ENCODE data around the gene ZSWIM7. TPM values are rescaled to one million over a fixed set of nuclear protein-coding genes. Genes with fewer than 3 reads are reported as not detected.

The ZSWIM7 gene
- total RNA-seq, 1 experiment from 2014 or later, result 81.6 TPM

DNA sequence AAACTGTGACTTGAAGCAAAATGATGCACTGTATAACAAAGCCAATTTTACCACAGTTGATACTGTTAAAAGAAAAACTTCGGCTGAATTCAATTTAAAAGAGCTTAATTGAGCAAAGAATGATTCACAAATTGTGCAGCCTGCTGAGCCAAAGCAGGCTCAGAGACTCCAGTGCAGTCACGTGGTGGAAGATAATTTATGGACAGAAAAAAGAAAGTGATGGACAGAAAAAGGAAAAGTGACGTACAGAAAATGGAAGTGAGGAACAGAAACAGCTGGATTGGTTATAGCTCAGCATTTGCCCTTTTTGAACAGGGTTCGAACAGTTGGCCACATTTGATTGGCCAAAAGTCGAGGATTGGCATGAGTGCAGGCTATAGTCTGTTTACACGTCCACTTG, 25.7 kb downstream of the ZSWIM7 start:
- H3K27ac ChIP-seq, result no peak overlapping the region
- no peak for DNase-seq
- peaks cover 31% of the 10 kb centered on the region for H3K36me3 ChIP-seq
- H3K9me3 ChIP-seq (replicated peaks), result no peaks in the 10 kb centered on the region
- no peaks in the 10 kb centered on the region for H3K27me3 ChIP-seq
- H3K4me3 ChIP-seq, result no peak overlapping the region
- H3K4me1 ChIP-seq, result no peaks in the 10 kb centered on the region

DNA sequence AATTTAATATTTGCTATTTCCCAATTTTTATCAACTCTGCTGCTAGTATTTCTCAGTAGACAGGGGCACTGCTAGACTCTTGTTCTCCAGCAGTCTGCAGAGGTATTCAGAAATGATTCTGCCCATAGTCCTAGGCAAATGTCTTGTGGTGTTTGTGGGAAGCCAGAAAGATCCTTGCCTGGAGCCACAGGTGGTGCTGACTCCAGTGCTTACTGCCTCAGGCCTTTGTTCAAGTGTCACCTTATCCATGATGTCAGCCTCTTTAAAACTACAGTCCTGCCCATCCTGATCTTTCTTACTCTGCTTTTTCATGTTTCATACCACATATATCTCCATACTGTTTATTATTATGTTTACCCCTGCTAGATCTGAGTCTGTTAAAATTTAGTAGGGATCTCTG, 26.5 kb downstream of the ZSWIM7 start:
- H3K9me3 ChIP-seq (replicated peaks), result no peaks in the 10 kb centered on the region
- H3K27me3 ChIP-seq, result no peaks in the 10 kb centered on the region
- no peak overlapping the region for H3K4me3 ChIP-seq
- H3K4me1 ChIP-seq, result peaks cover under 1% of the 10 kb centered on the region; the same call in 1 of the 2 replicates
- H3K36me3 ChIP-seq, result peaks cover 25% of the 10 kb centered on the region
- no peak overlapping the region for H3K27ac ChIP-seq
- peak in 1 of 2 experiments; percentile 47 for DNase-seq

DNA sequence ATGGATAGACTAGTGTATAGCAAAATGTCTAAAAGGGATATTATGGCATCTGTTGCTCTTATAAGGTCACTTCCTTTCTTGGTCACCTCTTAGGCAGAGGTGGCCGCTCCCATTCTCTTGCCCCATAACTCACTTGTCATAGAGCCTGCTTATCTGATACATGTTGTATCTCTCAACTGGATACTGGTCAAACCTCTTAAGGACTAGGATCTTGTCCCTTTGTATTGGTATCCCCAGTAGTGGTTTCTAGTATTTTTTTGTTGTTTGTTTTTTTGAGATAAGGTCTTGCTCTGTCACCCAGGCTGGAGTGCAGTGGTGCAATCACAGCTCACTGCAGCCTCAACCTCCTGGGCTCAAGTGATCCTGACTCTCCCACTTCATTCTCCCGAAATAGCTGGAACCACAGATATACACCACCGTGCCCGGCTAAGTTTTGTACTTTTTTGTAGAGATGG, 27.0 kb downstream of the ZSWIM7 start:
- peaks cover 5% of the 10 kb centered on the region; the same call in 1 of the 2 replicates for H3K4me1 ChIP-seq
- no peaks in the 10 kb centered on the region for H3K9me3 ChIP-seq (replicated peaks)
- no peak for DNase-seq
- no peak overlapping the region for H3K27ac ChIP-seq
- H3K36me3 ChIP-seq, result peaks cover 20% of the 10 kb centered on the region
- H3K4me3 ChIP-seq, result no peak overlapping the region
- no peaks in the 10 kb centered on the region for H3K27me3 ChIP-seq

DNA sequence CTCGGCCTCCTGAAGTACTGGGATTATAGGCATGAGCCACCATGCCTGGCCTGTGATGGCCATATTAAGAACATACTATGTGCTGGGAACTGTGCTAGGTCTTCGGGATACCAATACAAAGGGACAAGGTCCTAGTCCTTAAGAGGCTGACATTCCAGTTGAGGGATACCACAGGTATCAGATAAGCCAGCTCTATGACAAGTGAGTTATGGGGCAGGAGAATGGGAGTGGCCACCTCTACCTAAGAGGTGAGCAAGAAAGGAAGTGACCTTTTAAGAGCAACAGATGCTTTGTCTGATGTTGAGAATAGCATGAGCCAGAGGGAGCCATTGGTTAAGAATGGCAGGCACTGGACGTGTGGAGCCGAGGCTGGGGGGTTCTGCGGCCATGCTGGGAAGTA, 27.6 kb downstream of the ZSWIM7 start:
- Histone ChIP-seq H3K4me3 (no peak overlapping the region), H3K36me3 (peaks cover 16% of the 10 kb centered on the region), H3K4me1 (peaks cover 12% of the 10 kb centered on the region), H3K9me3 (replicated peaks) (no peaks in the 10 kb centered on the region), H3K27me3 (no peaks in the 10 kb centered on the region), H3K27ac (no peak overlapping the region)
- DNase-seq, result no peak

DNA sequence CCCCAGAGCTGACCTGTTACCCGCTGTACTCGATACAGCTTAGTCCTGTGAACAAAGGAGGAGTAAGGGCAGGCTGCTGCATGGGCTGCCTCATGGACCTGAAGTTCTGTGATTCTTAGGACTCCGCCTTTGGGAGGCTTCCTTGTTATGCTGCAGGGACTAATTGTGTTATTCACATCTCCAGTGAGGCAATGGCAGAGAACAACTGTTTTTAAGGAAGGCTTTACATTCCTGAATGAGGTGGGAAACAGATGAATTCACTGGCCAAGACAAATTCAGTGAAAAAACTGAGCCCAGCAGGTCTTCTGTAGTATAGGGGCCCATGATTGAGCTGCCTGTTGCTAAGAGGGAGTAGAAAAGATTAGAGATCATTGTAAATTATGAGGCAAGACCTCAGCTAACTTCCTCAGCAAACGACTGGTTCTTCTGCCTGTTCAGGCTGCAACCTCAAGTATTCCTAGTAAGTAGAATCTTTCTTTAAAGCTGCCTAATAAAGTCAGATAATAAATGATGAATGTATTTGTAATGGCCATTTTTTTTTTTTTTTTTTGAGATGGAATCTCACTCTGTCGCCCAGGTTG, 28.3 kb downstream of the ZSWIM7 start:
- peaks cover 18% of the 10 kb centered on the region for H3K4me1 ChIP-seq
- DNase-seq, result no peak
- no peak overlapping the region for H3K27ac ChIP-seq
- peaks cover 10% of the 10 kb centered on the region for H3K36me3 ChIP-seq
- no peak overlapping the region for H3K4me3 ChIP-seq
- H3K27me3 ChIP-seq, result no peaks in the 10 kb centered on the region
- H3K9me3 ChIP-seq (replicated peaks), result no peaks in the 10 kb centered on the region

DNA sequence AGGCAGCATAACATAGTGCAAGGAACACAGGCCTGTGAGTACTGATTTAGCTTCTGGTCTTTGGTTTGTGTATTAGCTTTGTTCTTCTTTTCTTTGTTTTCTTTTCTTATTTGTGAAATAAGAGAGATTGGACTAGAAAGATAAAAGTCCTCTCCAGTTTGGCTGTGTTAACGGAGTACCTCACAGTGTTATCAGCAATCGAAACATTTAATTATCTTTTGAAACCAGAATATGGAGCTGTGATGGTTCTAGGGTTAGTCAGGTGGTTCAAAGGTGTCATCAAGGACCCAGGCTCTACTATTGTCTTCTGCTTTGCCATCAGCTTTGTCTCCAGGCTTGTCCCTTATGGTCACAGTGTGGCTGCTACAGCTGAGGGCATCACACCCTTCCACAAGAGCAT, 29.0 kb downstream of the ZSWIM7 start:
- DNase-seq, result no peak
- peaks cover 8% of the 10 kb centered on the region for H3K36me3 ChIP-seq
- no peak overlapping the region for H3K27ac ChIP-seq
- H3K4me3 ChIP-seq, result no peak overlapping the region
- no peaks in the 10 kb centered on the region for H3K27me3 ChIP-seq
- no peaks in the 10 kb centered on the region for H3K9me3 ChIP-seq (replicated peaks)
- peaks cover 25% of the 10 kb centered on the region for H3K4me1 ChIP-seq

DNA sequence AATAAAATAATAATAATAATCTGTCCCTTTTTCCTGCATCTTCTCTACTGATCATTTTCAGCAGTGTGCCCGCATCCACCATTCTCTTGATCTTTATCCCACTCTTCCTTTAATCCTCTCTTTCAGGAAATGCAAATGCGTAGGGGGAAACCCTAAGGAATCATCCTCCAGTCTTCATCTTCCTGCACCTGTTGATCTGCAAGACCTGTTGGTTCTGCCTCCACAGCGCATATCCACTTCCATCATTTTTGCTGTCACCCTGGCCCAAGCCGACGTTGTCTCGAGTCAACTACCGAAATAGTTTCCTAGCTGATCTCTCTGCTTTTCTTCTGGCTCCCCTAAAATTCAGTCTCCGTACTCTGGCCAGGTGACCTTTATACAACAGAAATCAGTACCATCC, 30.0 kb downstream of the ZSWIM7 start:
- Histone ChIP-seq H3K27me3 (no peaks in the 10 kb centered on the region), H3K4me3 (no peak overlapping the region), H3K36me3 (no peaks in the 10 kb centered on the region), H3K4me1 (peaks cover 33% of the 10 kb centered on the region), H3K27ac (no peak overlapping the region), H3K9me3 (replicated peaks) (no peaks in the 10 kb centered on the region)
- DNase-seq, result no peak

DNA sequence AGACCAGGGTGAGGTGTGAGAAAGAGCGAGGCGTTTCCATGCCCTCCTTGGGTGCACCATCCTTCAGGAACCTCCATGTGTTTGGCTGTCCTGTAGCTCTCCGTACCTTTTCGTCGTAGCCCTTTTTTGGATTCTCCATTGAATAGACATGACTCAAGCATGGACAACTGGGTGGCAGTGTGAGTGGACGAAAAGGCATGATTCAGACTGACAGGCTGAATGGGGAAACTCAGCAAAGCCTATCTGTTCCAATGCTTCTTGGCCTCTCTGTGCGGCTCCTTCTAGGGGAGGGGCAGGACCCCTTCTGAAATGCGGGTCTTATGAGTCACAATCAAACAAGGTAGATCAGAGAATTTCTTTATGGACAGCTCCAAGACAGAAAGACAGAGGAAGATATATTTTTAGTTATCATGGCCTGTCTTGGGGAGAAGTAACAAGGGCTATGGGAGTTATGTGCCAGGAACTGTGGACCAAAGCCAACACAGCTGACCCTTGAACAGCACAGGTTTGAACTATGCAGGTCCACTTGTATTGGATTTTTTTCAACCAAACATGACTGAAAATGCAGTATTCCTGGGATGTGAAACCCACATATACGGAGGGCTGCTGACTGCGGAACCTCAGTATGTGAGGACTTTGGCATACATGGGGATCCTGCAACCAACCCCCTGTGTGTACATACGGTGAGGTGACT, 31.7 kb downstream of the ZSWIM7 start:
- H3K9me3 ChIP-seq (replicated peaks), result no peaks in the 10 kb centered on the region
- no peaks in the 10 kb centered on the region for H3K36me3 ChIP-seq
- peaks cover 48% of the 10 kb centered on the region for H3K4me1 ChIP-seq
- no peaks in the 10 kb centered on the region for H3K27me3 ChIP-seq
- H3K27ac ChIP-seq, result no peak overlapping the region
- H3K4me3 ChIP-seq, result no peak overlapping the region
- no peak for DNase-seq

DNA sequence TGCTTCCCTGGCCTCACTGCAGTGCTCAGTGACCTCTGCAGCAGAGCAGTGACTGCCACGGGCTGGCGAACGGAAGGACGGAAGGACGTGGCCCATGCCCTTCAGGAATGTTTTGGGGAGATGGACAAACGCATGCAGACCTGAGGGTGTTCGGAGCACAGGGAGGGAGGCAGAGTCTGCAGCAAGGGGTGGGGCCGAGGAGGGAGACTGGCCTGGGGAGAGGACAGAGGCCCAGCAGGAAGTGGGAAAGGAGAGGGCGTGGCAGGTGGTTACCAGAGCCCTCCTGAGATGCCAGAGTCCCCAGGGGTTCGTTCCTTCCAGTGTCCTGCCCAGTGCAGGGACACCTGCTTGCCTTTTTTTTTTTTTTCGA, 32.6 kb downstream of the ZSWIM7 start:
- Histone ChIP-seq H3K27me3 (no peaks in the 10 kb centered on the region), H3K4me3 (peak overlapping the region; percentile 45), H3K36me3 (no peaks in the 10 kb centered on the region), H3K9me3 (replicated peaks) (no peaks in the 10 kb centered on the region), H3K4me1 (peaks cover 49% of the 10 kb centered on the region), H3K27ac (peak overlapping the region; percentile 45)
- DNase-seq, result peak; percentile 90

DNA sequence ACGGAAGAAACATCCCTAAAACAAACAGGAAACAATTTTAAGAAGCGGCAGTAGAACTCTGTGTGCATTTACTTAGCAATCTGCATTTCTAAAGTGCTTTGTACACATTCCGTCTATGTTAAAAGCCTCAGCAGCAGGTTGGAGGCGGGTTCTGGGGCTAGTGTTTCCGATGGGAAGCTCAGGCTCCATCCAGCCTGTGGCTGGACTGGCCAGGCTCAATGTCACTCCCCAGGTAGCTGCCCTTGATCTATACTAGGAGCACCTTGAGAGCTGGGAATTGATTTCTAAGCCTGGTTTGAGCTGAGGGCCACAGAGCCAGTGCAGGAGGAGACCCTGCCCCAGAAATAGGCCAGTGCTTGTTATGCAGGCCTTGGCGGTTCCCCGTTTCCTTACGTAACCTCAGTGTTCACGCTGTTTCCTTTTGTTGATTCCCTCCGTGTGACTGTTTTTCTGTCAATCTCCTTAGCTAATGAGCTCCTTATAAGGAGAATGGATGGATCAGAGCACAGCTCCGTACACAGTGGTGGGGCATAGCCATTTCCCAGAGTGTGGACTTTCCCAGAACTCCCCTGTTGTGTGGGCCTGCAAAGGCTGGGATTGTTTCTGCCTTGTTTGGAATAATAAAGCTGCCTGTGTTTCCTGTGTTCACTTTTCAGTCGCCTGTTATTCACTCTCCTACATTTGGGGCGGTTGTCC, 33.2 kb downstream of the ZSWIM7 start:
- H3K36me3 ChIP-seq, result no peaks in the 10 kb centered on the region
- H3K27me3 ChIP-seq, result no peaks in the 10 kb centered on the region
- peak overlapping the region; percentile 45 for H3K4me3 ChIP-seq
- peaks cover 49% of the 10 kb centered on the region for H3K4me1 ChIP-seq
- DNase-seq, result peak; percentile 50 to 69
- peak overlapping the region; percentile 45 for H3K27ac ChIP-seq
- H3K9me3 ChIP-seq (replicated peaks), result no peaks in the 10 kb centered on the region; the same call in 1 of the 2 replicates

DNA sequence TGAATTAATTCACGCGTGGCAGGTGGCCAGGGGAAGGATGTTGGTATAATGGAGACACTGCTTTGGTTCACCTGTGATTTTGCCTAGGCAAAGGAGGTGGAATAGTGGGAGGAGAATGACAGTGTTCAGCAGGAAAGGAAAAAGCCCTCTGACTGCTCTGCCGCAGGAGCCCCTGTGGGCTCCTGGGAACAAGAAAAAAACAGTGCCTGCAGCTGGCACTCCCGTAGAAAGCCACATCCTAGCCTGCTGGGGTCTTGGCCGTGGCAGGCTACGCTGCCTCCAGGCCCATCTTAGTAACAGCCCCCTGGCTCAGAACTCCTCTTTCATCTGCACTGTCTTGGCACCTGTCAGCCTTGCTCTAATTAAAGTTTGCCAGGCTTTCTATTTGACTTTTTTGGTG, 34.0 kb downstream of the ZSWIM7 start:
- H3K27ac ChIP-seq, result peak overlapping the region; percentile 45; the same call in 1 of the 2 replicates
- H3K27me3 ChIP-seq, result no peaks in the 10 kb centered on the region
- no peaks in the 10 kb centered on the region; the same call in 1 of the 2 replicates for H3K9me3 ChIP-seq (replicated peaks)
- peaks cover 49% of the 10 kb centered on the region for H3K4me1 ChIP-seq
- no peaks in the 10 kb centered on the region for H3K36me3 ChIP-seq
- no peak overlapping the region for H3K4me3 ChIP-seq
- peak; percentile 69 to 83 for DNase-seq

DNA sequence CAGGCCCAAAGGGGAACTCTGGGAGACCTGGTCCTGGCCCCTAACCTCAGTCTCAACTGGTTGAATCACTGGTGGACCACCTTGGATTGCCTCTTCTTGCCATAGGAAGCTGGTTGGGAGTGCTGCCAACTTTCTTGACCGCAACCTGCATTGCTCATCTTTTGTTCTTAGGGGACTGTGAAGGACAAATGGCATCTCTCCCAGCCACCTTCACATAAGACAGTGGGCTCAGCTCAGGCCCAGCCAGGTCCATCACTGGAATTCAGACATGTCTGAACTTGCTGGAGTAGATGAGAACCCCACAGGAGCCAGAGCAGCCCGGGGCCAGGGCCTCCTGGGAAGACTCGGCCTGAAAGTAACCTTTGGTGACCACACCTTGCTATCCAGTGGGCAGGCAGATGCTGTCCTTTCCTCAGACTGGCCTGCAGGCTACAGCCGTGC, 35.8 kb downstream of the ZSWIM7 start:
- H3K4me3 ChIP-seq, result no peak overlapping the region
- peak; percentile 92 for DNase-seq
- no peaks in the 10 kb centered on the region for H3K27me3 ChIP-seq
- no peaks in the 10 kb centered on the region; the same call in 1 of the 2 replicates for H3K9me3 ChIP-seq (replicated peaks)
- H3K27ac ChIP-seq, result peak overlapping the region; percentile 39
- peaks cover 61% of the 10 kb centered on the region for H3K4me1 ChIP-seq
- no peaks in the 10 kb centered on the region for H3K36me3 ChIP-seq

DNA sequence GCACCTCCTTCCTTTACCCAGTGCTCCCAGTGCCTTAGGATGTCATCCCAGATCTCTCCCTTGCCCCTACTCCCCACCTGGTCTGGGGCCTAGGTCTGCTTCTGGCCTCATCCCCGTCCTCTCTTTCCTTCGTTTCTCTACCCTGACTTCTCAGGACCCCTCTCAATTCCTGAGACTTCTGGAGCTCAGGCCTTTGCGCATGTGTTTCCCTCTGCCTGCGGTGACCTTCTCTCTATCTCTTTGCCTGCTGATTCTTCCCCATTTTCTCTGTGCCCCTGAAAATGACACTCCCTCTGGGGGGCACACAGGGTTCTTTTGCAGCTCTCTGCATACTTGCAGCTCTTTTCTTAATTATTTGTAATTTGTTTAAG, 41.0 kb downstream of the ZSWIM7 start:
- Histone ChIP-seq H3K4me3 (no peak overlapping the region), H3K27ac (peak overlapping the region; percentile 97), H3K9me3 (replicated peaks) (no peaks in the 10 kb centered on the region; the same call in 1 of the 2 replicates), H3K27me3 (no peaks in the 10 kb centered on the region), H3K4me1 (peaks cover 56% of the 10 kb centered on the region), H3K36me3 (no peaks in the 10 kb centered on the region)
- DNase-seq, result no peak

DNA sequence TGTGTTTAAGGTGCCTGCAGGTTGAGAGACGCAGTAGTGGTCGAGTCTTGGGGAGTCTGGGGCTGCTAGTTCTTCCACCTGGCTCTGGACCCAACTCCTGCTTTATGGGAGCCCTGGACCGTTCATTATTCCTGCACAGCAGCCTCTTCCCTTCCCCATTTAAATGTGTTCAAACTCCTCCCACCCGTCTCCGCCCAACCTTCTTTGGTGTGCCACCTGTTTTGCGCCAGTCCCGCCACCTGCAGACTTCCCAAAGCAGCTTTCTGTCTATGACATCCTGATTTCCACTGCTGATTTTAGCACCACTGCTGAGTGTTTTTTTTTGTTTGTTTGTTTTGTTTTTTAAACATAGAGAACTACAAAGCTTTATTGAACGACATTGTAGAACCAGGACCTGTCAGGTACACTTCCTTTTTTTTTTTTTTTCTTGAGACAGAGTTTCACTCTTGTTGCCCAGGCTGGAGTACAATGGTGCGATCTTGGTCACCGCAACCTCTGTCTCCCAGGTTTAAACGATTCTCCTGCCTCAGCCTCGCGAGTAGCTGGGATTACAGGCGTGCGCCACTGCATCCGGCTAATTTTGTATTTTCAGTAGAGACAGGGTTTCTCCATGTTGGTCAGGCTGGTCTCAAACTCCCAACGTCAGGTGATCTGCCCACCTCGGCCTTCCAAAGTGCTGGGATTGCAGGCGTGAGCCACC, 41.7 kb downstream of the ZSWIM7 start:
- H3K9me3 ChIP-seq (replicated peaks), result no peaks in the 10 kb centered on the region; the same call in 1 of the 2 replicates
- H3K4me3 ChIP-seq, result no peak overlapping the region
- no peak for DNase-seq
- peak overlapping the region; percentile 97 for H3K27ac ChIP-seq
- peaks cover 49% of the 10 kb centered on the region for H3K4me1 ChIP-seq
- no peaks in the 10 kb centered on the region for H3K27me3 ChIP-seq
- no peaks in the 10 kb centered on the region for H3K36me3 ChIP-seq

DNA sequence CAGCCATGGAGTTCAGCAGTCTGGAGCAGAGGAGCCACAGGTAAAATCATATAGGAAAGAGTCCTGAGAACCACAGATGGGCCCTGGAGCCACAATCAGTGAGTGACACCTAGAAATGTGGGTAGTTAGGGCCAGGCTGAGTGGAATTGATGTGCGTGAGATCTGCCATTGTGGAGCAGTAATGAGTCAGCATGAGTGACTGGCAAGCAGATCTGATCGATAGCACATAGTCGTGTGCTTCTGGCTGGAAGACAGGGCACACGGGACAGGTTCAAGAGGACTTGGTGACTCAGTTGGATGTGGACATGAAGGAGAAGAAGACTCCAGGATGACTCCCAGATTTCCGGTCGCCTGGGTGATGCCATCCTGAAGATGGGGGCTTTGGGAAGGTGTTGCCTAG, 42.3 kb downstream of the ZSWIM7 start:
- Histone ChIP-seq H3K4me1 (peaks cover 49% of the 10 kb centered on the region), H3K4me3 (no peak overlapping the region), H3K36me3 (no peaks in the 10 kb centered on the region), H3K9me3 (replicated peaks) (no peaks in the 10 kb centered on the region; the same call in 1 of the 2 replicates), H3K27ac (no peak overlapping the region; the same call in 1 of the 2 replicates), H3K27me3 (no peaks in the 10 kb centered on the region)
- DNase-seq, result no peak
